Activated CD4-positive, alpha-beta T cell treated with anti-CD3 and anti-CD28 coated beads for 1 hour (primary cell): Measurements from ENCODE around the gene PATJ.
"Not testable (repeated sequence)": the region's sequence is repeated elsewhere in the genome, so short reads cannot be mapped to it uniquely, and the experiment has no call there.

Experiments used
- DNase-seq: peaks from one replicate; pipeline ENCODE4 v3.0.0-alpha.2; 2020

PATJ gene

DNA sequence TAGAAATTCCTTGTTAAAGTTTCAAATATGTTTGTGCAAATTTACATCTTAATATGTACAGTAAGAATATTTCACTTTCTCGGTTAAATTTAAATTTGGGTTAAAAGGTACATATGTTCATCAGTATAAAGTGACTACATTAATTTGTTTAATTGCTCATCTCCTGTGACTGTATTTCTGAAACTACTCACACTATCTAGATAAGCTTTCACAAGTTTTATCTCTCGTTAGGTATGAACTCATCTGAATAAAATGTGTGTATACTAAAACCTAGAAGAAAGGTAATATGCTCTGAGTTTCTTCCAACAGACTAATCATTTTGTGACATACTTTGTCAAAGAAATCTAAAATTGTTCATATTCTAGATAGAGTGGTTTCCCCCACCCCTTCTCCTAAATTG, 150.7 kb downstream of the PATJ start:
- DNase-seq, result no peak

GRCh38 chr1:61894296-61894695, 152.0 kb downstream of the PATJ start:
- not testable (repeated sequence) for DNase-seq

- DNase-seq, result no peak
These were observed 152.9 kb downstream of the PATJ start for GRCh38 chr1:61895175-61895574.

DNA sequence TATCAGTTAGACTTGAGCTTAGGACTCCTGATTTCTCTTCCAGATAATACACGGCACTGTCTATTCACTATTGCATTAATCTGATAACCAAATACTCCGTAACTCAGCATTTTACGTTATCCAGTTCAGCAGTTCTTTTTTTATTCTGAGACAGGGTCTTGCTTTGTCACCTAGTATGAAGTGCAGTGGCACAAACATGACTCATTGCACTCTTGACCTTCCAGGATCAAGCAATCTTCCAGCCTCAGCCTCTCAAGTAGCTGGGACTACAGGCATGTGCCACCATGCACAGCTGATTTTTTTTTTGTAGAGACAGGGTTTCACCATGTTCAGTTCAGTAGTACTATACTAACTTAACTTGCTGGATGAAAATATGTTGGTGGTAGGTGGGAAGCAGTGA, 156.4 kb downstream of the PATJ start:
- no peak for DNase-seq

GRCh38 chr1:61904354-61904753, 162.1 kb downstream of the PATJ start:
- no peak for DNase-seq

DNA sequence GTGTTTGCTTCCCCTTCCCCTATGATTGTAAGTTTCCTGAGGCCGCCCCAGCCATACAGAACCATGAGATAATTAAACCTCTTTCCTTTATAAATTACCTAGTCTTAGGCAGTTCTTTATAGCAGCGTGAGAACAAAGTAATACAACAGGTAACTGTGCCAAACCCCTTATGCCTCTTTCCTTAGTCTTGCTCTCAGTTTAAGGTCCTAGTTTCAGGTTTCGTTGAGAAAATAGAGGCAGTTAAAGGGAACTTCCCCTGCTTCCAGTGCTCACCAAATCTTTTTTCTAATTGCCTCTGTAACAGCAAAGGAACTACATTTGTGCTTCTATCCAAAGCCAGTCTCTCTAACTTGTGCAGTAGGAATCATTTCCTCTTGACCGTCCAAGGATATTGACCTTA, 164.8 kb downstream of the PATJ start:
- DNase-seq, result no peak

DNA sequence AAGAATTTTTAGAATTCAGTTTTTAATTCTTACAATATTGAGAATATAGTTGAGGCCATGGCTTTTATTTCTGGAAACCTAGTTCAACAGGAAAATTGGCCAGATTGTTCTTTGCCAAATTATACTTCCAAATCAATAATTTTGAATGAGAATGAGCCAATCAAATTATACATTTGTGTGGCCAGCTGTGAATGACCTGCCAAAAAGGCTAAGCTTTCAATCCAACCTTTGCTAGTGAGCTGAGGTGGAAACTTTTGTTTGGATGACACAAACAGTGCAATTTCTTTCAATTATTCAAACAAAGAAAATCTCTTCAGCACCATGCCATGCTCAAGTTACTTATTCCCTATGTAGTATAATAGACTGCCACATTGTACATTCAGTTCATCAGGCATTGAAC, 167.8 kb downstream of the PATJ start:
- no peak for DNase-seq

GRCh38 chr1:61914823-61915482, 172.7 kb downstream of the PATJ start:
- no peak for DNase-seq

GRCh38 chr1:61921435-61921834, 179.2 kb downstream of the PATJ start:
- no peak for DNase-seq

- no peak for DNase-seq
These were observed 180.7 kb downstream of the PATJ start for GRCh38 chr1:61922950-61923480.

- DNase-seq, result no peak
These were observed 183.5 kb downstream of the PATJ start for GRCh38 chr1:61925591-61926298.

- DNase-seq, result no peak
These were observed 184.3 kb downstream of the PATJ start for GRCh38 chr1:61926597-61926996.

- DNase-seq, result no peak
These were observed 187.9 kb downstream of the PATJ start for GRCh38 chr1:61930116-61930645.

DNA sequence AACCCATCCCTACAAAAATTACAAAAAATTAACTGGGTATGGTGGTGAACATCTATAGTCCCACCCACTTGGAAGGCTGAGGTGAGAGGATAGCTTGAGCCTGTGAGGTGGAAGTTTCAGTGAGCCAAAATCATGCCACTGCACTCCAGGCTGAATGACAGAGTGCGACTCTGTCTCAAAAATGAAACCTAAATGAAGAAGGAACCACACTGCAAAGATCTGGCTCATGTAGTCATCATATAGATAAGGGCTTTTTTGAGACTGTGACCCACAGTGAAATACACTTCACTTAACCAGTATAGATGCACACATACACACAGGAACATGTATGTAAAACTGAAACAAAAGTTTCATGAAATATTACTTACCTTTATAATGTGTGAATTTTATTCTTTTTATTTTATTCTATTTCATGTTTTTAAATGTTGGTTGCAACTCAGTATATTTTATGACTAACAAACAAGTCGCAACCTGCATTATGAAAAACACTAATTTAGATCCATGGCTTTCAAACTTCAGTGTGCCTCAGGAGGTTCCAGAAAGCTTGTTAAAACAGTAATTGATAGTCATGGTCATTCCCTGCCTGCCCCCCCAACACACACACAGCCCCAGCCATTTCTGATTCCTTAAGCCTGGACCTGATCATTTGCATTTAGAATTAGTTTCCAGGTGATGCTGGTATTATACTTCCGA, 189.5 kb downstream of the PATJ start:
- DNase-seq, result no peak

- DNase-seq, result no peak
These were observed 193.2 kb downstream of the PATJ start for GRCh38 chr1:61935516-61935915.

- no peak for DNase-seq
These were observed 194.6 kb downstream of the PATJ start for GRCh38 chr1:61936839-61937238.

DNA sequence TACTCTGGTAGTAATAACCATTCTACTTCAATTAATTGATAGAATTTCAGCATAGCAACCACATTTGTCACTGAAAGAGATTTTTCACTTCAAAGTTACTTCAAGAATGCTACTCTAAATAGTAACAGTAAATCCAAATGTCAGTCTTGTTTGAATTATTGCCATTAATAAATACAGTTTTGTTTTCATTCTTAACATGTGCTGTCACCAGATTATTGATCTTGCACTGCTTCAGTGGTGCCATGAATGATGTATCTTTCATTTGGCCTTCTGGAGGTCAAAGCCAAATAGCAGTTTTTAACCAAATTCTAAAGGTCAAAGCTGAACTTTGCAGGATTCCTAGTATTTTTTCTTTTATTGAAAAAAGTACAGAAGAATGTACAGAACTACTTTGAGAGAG, 199.5 kb downstream of the PATJ start:
- DNase-seq, result no peak

DNA sequence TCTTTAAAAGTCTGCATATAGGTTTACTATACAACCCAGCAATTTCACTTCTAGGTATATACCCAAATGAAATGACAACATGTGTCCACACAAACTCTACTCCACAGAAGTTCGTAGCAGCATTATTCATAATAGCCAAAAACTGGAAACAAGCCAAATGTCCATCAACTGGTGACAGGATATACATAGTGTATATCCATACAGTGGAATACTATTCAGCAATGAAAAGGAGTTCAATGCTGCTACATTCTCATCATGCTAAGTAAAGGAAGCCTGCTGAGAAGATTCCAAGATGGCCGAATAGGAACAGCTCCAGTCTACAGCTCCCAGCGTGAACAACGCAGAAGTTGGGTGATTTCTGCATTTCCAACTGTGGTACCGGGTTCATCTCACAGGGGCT, 200.6 kb downstream of the PATJ start:
- DNase-seq, result no peak

DNA sequence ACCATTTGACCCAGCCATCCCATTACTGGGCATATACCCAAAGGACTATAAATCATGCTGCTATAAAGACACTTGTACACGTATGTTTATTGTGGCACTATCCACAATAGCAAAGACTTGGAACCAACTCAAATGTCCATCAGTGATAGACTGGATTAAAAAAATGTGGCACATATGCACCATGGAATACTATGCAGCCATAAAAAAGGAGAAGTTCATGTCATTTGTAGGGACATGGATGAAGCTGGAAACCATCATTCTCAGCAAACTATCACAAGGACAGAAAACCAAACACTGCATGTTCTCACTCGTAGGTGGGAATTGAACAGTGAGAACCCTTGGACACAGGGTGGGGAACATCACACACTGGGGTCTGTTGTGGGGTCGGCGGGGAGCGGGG, 206.4 kb downstream of the PATJ start:
- DNase-seq, result not testable (repeated sequence)

DNA sequence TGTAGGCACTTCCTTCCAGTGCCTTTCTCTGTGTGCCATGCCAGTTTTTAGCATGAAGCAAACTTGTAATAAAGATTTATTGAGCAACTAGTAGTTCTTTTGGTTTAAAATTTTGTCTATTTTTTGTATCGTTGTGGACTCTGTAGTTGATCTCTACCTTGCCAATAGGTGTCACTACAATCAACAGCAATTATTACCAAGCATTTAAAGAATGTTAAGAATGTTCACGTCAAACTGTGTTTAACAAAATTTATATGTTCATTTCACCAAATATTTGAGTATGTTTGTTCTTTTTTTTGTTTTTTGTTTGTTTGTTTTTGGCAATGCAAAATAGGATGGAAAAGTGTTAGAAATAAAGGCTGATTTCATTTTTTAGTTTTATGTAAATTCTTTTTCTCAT, 208.1 kb downstream of the PATJ start:
- DNase-seq, result no peak

- DNase-seq, result no peak
These were observed 209.7 kb downstream of the PATJ start for GRCh38 chr1:61951731-61952580.

DNA sequence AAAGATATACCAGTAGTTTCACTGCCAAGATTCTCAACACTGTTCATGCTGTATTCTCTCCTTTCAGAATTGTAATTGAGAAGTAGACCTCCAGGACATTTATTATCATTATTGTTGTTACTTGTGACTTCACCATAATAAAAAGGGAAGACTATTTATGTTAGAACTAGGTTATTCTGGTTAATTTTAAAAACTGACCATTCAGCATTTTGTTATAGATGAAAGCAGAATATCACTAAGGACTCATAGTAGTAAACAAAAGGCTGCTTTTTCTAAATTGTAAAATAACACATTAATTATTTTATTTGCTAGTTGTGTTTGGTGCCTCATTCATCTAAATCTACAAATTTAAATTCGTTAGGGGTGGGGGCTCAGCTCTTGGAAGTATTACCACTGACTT, 210.4 kb downstream of the PATJ start:
- no peak for DNase-seq
